HL-60 (cell line): ENCODE data around the gene TRIM36.

Experiments used
- DNase-seq, 2 experiments: peaks; one replicate each; pipeline ENCODE4 v3.0.0-alpha.2; 2010 to 2020; ENCODE audit warnings: low read depth in 1 of 2, low spot score in 1 of 2
- H3K27ac ChIP-seq: fragments of 250-450 bp; sonication (Bioruptor Pico); replicated peaks from 2 replicates; pipeline ENCODE4 v1.5.1; 2020; ENCODE audit warnings: mild to moderate bottlenecking, moderate library complexity
- H3K27me3 ChIP-seq: fragments of 250-450 bp; sonication (Bioruptor Pico); 2 replicates; pipeline ENCODE4 v1.5.1; 2021; ENCODE audit warnings: mild to moderate bottlenecking, moderate library complexity; ENCODE audit not compliant: insufficient read depth, poor library complexity, severe bottlenecking
- H3K4me3 ChIP-seq: replicated peaks from 2 replicates; pipeline ENCODE4 v1.5.1; 2011; ENCODE audit warnings: mild to moderate bottlenecking, control low read depth, low read length; ENCODE audit not compliant: insufficient read depth
- GABPA ChIP-seq: IDR thresholded peaks from 2 replicates; pipeline ENCODE4 v1.6.1; 2012; ENCODE audit warnings: low read depth
- POLR2AphosphoS5 ChIP-seq: IDR thresholded peaks from 2 replicates; pipeline ENCODE4 v1.6.1; 2012; ENCODE audit warnings: low read depth
- SPI1 ChIP-seq: IDR thresholded peaks from 2 replicates; pipeline ENCODE4 v1.6.1; 2012; ENCODE audit warnings: low read depth, mild to moderate bottlenecking, borderline replicate concordance
- TF ChIP-seq, protein P1 (sequence below): IDR thresholded peaks from 2 replicates; pipeline ENCODE4 v1.6.1; 2012; ENCODE audit warnings: low read depth; ENCODE audit not compliant: insufficient replicate concordance
- TF ChIP-seq, protein P2 (sequence below): IDR thresholded peaks from one replicate; pipeline ENCODE4 v1.5.1; 2011; ENCODE audit warnings: low read length, control low read depth, inconsistent platforms; ENCODE audit not compliant: insufficient read depth

TRIM36 gene

DNA sequence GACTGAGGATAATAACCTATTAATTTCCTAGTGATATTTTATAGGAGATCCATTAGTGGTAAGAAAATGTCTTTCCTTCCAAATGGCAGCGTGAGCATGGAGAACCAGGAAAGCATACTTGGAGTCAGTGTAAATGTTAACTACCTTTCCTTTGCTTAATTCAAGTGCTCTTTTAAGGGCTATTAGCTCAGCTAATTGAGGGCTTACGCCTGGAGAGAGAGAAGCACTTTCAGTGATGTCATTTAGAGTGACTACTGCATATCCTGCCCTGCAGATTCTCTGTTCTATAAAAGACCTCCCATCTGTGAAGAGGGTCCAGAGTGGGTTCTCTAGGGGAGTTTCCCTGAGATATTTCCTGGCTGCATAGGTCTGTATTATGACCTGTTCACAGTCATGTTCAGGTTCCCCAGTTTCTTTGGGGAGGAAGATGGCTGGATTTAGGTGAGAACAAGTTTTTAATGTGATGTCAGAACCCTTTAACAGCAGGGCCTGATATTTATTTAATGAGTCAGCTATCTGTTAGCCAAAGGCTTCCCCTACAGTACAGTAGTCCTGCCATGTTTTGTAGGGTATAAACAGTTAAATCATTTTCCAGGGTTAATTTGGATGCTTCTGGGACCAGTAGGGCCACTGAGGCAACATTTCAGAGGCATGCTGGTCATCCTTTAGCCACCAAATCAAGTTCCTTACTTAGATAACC is 89.6 kb downstream of the TRIM36 start:
- no peak for DNase-seq
- no peak overlapping the region for H3K27ac ChIP-seq
- no peaks in the 10 kb centered on the region for H3K27me3 ChIP-seq
- TF ChIP-seq, protein P1, sequence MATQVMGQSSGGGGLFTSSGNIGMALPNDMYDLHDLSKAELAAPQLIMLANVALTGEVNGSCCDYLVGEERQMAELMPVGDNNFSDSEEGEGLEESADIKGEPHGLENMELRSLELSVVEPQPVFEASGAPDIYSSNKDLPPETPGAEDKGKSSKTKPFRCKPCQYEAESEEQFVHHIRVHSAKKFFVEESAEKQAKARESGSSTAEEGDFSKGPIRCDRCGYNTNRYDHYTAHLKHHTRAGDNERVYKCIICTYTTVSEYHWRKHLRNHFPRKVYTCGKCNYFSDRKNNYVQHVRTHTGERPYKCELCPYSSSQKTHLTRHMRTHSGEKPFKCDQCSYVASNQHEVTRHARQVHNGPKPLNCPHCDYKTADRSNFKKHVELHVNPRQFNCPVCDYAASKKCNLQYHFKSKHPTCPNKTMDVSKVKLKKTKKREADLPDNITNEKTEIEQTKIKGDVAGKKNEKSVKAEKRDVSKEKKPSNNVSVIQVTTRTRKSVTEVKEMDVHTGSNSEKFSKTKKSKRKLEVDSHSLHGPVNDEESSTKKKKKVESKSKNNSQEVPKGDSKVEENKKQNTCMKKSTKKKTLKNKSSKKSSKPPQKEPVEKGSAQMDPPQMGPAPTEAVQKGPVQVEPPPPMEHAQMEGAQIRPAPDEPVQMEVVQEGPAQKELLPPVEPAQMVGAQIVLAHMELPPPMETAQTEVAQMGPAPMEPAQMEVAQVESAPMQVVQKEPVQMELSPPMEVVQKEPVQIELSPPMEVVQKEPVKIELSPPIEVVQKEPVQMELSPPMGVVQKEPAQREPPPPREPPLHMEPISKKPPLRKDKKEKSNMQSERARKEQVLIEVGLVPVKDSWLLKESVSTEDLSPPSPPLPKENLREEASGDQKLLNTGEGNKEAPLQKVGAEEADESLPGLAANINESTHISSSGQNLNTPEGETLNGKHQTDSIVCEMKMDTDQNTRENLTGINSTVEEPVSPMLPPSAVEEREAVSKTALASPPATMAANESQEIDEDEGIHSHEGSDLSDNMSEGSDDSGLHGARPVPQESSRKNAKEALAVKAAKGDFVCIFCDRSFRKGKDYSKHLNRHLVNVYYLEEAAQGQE = no peak
- no peak for TF ChIP-seq POLR2AphosphoS5
- TF ChIP-seq GABPA = no peak
- TF ChIP-seq SPI1 = no peak
- TF ChIP-seq, protein P2, sequence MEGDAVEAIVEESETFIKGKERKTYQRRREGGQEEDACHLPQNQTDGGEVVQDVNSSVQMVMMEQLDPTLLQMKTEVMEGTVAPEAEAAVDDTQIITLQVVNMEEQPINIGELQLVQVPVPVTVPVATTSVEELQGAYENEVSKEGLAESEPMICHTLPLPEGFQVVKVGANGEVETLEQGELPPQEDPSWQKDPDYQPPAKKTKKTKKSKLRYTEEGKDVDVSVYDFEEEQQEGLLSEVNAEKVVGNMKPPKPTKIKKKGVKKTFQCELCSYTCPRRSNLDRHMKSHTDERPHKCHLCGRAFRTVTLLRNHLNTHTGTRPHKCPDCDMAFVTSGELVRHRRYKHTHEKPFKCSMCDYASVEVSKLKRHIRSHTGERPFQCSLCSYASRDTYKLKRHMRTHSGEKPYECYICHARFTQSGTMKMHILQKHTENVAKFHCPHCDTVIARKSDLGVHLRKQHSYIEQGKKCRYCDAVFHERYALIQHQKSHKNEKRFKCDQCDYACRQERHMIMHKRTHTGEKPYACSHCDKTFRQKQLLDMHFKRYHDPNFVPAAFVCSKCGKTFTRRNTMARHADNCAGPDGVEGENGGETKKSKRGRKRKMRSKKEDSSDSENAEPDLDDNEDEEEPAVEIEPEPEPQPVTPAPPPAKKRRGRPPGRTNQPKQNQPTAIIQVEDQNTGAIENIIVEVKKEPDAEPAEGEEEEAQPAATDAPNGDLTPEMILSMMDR = no peak
- no peak overlapping the region for H3K4me3 ChIP-seq
